ENCODE data around the gene FZD1. TPM values are rescaled to one million over a fixed set of nuclear protein-coding genes. Genes with fewer than 3 reads are reported as not detected.

Gene FZD1
- polyA plus RNA-seq, 1 donor from 2014 or later = 2.9 TPM

DNA sequence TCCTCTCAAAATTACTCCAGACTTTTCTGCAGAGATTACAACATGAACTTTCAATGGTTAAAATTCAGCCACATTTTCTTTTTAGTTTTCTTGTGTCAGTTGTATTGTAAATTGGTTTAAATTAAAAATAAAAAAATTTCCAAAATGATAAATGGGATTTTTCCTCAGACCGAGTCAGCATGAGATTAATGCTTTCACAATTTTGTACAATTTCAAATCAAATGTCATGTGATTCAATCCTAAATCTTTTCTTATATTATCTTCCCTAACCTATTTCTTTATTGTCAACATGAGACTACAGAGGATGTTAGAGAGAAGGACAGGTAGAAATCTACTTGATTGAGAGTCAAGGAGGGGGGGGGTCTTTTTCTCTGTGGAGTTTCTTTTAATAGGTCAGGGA is 33.7 kb downstream of the FZD1 start:
- H3F3A ChIP-seq (ENCODE audit: insufficient read depth, low read length, poor library complexity, severe bottlenecking) = no peaks in the 10 kb centered on the region
- no peak overlapping the region for H3K4me2 ChIP-seq (ENCODE audit: low read length)

DNA sequence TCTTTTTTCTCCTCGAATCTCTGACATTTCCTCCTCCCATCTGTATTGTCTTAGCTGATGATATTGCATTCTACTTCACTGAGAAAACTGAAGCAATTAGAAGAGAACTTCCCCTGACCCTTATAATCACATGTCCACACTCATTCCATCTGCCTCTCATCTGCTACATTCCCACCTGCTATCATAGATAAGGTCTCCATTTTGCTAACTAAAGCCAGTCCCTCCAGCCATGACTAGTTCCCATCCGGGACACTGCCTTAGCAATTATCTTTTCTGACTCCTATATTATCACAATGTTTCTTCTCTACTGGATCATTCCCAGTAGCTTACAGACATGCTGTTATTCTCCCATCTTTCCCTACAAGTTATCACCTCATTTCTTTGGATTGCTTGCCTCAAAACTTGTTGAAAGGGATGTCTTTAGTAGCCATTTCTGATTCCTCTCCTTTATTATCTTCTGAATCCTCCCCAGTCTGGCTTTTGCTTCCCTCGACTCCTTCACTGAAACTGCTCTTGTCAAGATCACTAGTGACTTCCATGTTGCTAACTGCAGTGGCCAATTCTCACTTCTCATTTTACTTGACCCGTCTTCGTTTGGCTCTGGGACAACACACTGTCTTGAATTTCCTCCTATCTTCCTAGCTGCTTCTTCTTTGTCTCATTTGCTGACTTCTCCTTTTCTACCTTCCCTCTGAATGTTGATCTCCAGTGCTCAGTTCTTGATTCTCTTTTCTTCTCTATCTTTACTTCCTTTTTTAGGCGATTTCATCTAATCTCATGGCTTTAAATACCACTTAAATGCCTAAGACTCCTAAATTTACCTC is 35.9 kb downstream of the FZD1 start:
- no peaks in the 10 kb centered on the region for H4K20me1 ChIP-seq (ENCODE audit: insufficient read depth)
- no peak overlapping the region for H3K4me3 ChIP-seq (ENCODE audit: low read length)
- no peaks in the 10 kb centered on the region for H3K36me3 ChIP-seq (ENCODE audit: insufficient read depth, low read length)
- no peak overlapping the region for H3K9ac ChIP-seq (ENCODE audit: low read length)
- H2AFZ ChIP-seq (ENCODE audit: low read depth, low read length) = no peak overlapping the region
- no peak overlapping the region for H3K27ac ChIP-seq (ENCODE audit: low read length)
- H3K9me3 ChIP-seq (ENCODE audit: low read length) = no peaks in the 10 kb centered on the region
- H3K27me3 ChIP-seq (ENCODE audit: insufficient read depth, low read depth, low read length) = no peaks in the 10 kb centered on the region
- TF ChIP-seq RAD21 (conservative IDR thresholded peaks at IDR 0.05) (no peak), POLR2AphosphoS5 (IDR thresholded peaks at IDR 0.05) (no peak), SMC3 (conservative IDR thresholded peaks at IDR 0.05; ENCODE audit: poor library complexity) (no peak), EZH2 (IDR thresholded peaks at IDR 0.05; ENCODE audit: borderline replicate concordance, insufficient read depth, low read length, poor library complexity, severe bottlenecking) (no peak), TAF1 (IDR thresholded peaks at IDR 0.05; ENCODE audit: low read depth) (no peak), MXI1 (conservative IDR thresholded peaks at IDR 0.05; ENCODE audit: poor library complexity, severe bottlenecking) (no peak), EP300 (conservative IDR thresholded peaks at IDR 0.05; ENCODE audit: poor library complexity, severe bottlenecking) (no peak)
- TF ChIP-seq, protein P1, sequence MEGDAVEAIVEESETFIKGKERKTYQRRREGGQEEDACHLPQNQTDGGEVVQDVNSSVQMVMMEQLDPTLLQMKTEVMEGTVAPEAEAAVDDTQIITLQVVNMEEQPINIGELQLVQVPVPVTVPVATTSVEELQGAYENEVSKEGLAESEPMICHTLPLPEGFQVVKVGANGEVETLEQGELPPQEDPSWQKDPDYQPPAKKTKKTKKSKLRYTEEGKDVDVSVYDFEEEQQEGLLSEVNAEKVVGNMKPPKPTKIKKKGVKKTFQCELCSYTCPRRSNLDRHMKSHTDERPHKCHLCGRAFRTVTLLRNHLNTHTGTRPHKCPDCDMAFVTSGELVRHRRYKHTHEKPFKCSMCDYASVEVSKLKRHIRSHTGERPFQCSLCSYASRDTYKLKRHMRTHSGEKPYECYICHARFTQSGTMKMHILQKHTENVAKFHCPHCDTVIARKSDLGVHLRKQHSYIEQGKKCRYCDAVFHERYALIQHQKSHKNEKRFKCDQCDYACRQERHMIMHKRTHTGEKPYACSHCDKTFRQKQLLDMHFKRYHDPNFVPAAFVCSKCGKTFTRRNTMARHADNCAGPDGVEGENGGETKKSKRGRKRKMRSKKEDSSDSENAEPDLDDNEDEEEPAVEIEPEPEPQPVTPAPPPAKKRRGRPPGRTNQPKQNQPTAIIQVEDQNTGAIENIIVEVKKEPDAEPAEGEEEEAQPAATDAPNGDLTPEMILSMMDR (IDR thresholded peaks at IDR 0.05; ENCODE audit: poor library complexity, severe bottlenecking) = no peak
- TF ChIP-seq, protein P2, sequence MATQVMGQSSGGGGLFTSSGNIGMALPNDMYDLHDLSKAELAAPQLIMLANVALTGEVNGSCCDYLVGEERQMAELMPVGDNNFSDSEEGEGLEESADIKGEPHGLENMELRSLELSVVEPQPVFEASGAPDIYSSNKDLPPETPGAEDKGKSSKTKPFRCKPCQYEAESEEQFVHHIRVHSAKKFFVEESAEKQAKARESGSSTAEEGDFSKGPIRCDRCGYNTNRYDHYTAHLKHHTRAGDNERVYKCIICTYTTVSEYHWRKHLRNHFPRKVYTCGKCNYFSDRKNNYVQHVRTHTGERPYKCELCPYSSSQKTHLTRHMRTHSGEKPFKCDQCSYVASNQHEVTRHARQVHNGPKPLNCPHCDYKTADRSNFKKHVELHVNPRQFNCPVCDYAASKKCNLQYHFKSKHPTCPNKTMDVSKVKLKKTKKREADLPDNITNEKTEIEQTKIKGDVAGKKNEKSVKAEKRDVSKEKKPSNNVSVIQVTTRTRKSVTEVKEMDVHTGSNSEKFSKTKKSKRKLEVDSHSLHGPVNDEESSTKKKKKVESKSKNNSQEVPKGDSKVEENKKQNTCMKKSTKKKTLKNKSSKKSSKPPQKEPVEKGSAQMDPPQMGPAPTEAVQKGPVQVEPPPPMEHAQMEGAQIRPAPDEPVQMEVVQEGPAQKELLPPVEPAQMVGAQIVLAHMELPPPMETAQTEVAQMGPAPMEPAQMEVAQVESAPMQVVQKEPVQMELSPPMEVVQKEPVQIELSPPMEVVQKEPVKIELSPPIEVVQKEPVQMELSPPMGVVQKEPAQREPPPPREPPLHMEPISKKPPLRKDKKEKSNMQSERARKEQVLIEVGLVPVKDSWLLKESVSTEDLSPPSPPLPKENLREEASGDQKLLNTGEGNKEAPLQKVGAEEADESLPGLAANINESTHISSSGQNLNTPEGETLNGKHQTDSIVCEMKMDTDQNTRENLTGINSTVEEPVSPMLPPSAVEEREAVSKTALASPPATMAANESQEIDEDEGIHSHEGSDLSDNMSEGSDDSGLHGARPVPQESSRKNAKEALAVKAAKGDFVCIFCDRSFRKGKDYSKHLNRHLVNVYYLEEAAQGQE (IDR thresholded peaks at IDR 0.05; ENCODE audit: borderline replicate concordance) = no peak
- H3K9me2 ChIP-seq (ENCODE audit: insufficient read depth, low read length) = no peaks in the 10 kb centered on the region
- H3K4me2 ChIP-seq (ENCODE audit: low read length) = no peak overlapping the region
- H3K79me2 ChIP-seq (replicated peaks; ENCODE audit: insufficient read depth, low read length) = no peaks in the 10 kb centered on the region
- H3F3A ChIP-seq (ENCODE audit: insufficient read depth, low read length, poor library complexity, severe bottlenecking) = no peaks in the 10 kb centered on the region

More for the DNA sequence above, 33.7 kb downstream of the FZD1 start:
- TF ChIP-seq POLR2AphosphoS5 (IDR thresholded peaks at IDR 0.05) (no peak), EP300 (conservative IDR thresholded peaks at IDR 0.05; ENCODE audit: poor library complexity, severe bottlenecking) (no peak), RAD21 (conservative IDR thresholded peaks at IDR 0.05) (no peak), TAF1 (IDR thresholded peaks at IDR 0.05; ENCODE audit: low read depth) (no peak), EZH2 (IDR thresholded peaks at IDR 0.05; ENCODE audit: borderline replicate concordance, insufficient read depth, low read length, poor library complexity, severe bottlenecking) (no peak), SMC3 (conservative IDR thresholded peaks at IDR 0.05; ENCODE audit: poor library complexity) (no peak), MXI1 (conservative IDR thresholded peaks at IDR 0.05; ENCODE audit: poor library complexity, severe bottlenecking) (no peak)
- Histone ChIP-seq H3K27ac (ENCODE audit: low read length) (no peak overlapping the region), H3K9me2 (ENCODE audit: insufficient read depth, low read length) (no peaks in the 10 kb centered on the region), H3K79me2 (replicated peaks; ENCODE audit: insufficient read depth, low read length) (no peaks in the 10 kb centered on the region), H4K20me1 (ENCODE audit: insufficient read depth) (no peaks in the 10 kb centered on the region), H3K36me3 (ENCODE audit: insufficient read depth, low read length) (no peaks in the 10 kb centered on the region), H3K9me3 (ENCODE audit: low read length) (no peaks in the 10 kb centered on the region), H3K27me3 (ENCODE audit: insufficient read depth, low read depth, low read length) (no peaks in the 10 kb centered on the region), H3K4me3 (ENCODE audit: low read length) (no peak overlapping the region), H3K9ac (ENCODE audit: low read length) (no peak overlapping the region), H2AFZ (ENCODE audit: low read depth, low read length) (no peak overlapping the region)

Data from neural cell (in vitro differentiated cells).